Stimulated activated CD8-positive, alpha-beta memory T cell treated with anti-CD3 and anti-CD28 coated beads, Interleukin-4, amount 100 ng/mL, for 4 hours (primary cell): ENCODE results near the gene KIRREL3.

Experiments
- DNase-seq, 2 donors: peaks; one replicate each; pipeline ENCODE4 v3.0.0-alpha.2; 2020; ENCODE audit warnings: low read depth in 2 of 2, low spot score in 1 of 2

Gene KIRREL3

DNA sequence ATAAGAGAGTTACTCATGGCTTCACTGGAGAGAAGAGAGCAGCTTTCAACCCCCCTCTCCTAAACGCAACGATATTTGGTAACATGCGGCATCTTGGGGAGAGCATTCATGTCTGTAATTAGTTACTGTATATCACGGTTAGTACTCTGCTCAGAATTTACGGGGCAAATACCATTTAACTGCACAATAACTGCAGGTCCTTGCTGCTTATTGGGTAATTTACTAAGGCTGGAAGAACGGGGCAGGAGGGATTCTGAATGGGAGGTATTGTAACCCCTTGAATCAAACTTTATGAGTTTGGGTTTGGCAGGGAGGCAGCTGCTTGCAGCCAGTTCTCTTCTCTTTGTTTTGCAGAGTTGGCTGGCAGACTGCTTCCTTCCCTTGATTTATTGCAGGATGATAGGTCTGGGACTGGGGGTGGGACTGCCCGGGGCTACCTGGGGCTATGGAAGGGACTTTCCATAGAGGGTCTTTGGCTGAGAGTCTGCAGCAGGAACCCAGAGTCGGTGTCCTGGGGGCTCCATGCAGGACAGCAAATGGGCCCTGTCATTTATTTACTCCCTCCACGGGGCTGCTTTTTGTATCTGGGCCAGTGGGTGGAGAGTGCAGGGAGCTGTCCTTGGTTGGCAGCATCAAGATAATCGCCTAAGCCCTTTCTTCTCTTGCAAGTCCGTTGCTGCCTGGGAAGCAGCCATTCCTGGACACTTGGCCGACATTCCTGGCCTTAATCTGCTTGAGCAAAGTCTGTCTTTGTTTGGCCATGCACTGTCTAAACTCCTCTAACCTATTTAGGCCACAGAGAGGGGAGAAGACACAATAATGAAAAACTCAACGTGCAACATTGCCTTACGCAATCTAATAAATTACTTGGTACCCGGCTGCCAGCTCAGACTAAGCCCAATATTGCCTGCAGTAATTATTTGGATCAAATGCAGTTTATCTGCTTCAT is 456.2 kb downstream of the KIRREL3 start:
- DNase-seq, result no peak

DNA sequence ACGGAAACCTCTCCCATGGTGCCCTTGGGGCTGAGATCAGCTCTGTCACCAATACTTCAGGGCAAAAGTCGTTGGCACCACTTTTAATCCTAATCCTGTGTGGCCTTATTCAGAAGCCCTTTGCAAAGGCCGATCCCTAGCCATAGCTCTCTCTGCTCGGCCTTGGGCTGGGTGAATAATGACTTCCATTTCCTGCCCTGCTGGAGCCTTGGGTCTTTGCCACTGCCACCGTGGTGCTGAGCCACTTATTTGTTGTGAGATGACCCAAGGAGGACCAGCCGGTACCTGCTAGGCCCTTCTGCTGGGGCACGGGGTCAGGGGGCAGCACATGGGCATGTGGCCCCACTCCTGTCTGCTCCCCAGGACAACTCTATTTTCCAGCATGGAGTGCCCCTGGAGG is 456.9 kb downstream of the KIRREL3 start:
- no peak for DNase-seq

DNA sequence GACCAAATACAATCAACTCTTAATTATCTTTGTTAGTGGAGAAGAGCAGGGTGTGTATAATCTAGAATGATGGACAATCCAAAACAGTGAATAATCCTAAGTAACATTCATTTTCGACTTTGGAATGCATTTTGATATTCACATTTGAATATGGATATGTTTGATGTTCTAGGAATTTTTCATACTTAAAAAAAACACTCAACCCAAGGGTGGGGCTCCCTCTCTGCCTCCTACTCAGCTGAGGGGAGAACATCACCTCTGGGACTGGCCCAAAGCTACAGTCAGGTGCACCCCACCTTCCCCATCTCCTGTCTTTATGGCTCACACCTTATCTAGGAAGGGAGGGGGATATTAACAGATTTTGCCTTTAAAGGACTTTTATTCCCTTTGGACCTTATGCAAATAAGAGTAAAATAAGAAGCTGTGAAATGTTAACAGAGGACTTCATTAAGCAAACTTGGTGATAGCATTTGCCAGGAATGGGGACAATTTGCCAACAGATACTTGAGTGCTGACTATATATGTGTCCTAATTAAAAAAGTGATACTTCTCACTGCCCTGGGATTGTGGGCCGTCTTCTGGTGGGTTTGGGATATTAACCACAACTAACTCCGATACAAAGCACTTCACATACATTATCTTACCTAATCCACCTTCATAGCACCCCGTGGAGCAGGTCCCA is 458.1 kb downstream of the KIRREL3 start:
- DNase-seq, result no peak

DNA sequence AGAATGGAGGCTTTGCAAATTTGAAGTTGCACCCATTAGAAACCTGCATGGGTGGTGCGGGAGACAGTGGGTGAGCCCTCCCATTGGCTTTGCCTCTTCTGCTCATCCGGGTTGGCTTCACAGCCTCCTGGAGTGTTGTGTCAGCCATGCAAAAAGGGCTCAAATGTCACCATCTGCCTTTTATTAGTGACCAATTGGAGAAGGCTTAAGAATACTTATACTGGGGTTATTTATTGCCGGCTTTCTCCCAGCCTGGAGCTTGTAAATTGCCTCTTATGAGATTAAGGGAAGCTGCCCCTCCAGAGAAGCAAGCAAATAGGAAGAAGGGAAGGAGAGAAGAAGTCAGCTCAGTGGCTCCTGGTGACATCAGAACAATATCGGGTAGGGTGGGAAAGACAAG is 462.5 kb downstream of the KIRREL3 start:
- no peak for DNase-seq

DNA sequence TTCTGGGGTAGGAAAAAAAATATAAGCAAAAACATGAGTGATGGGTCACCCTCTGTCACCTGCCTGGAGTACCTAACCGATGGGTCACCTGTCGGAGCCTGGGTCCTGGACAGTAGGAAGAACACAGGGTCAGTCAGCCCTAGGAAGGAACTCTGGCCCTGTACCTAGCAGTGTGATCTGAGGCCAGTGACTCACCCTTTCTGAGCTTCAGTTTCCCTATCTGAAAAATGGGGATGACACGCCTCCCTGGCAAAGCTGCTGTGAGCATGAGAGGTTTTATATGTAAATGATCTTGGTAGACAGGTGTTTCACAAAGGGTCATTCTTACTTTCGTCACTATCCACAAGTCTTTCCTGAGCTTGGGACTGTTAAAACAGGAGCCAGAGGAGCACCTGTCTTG is 463.1 kb downstream of the KIRREL3 start:
- no peak for DNase-seq

DNA sequence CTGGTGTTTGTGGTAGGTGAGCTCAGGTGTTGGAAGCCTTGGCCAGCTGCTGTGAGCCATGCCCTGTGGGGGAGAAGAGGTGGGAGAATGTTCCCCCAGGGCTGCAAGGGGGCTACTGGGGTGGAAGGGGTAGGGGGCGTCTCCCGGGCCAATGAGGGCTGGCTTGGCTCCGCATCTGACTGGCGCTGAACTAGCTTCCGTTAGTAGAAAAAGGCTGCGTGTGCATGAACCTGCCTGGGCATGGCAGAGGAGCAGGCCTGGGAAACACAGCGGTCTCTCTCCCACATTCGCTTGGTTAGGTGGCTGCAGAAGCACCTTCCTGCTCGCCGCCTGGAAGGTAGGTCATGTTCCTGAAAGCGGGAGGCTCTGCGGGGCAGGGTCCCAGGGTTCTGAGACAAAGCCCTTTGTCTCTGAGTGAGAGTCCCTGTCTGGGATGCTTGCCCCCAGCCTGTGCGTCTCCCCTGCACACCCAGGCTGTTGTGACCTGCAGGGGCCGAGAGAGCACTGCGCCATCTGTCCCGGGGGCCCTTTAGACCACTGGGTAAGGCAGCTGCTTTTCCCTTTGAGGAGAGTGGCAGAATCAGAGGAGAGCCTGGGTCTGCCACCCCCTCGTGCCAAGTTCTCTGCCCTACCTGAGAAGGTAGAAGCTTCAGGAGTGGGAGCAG is 466.3 kb downstream of the KIRREL3 start:
- DNase-seq, result no peak

DNA sequence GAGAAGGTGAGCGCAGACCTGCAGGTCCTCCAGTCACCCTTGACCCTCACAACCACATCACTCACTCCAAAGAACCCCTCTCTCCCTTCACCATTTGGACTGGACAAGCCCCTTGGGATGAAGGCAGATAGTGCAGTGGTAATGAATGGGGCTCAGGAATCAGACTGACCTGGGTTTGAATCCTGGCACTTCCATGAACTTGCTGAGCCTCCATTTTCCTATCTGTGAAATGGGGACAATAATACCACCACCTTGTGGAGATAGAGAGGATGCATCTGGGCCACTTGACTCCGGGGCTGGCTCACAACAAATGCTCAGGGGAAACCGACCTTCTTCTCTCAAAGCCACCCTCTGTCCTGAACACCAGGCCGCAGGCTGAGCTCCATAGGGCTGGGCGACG is 467.0 kb downstream of the KIRREL3 start:
- DNase-seq, result no peak

DNA sequence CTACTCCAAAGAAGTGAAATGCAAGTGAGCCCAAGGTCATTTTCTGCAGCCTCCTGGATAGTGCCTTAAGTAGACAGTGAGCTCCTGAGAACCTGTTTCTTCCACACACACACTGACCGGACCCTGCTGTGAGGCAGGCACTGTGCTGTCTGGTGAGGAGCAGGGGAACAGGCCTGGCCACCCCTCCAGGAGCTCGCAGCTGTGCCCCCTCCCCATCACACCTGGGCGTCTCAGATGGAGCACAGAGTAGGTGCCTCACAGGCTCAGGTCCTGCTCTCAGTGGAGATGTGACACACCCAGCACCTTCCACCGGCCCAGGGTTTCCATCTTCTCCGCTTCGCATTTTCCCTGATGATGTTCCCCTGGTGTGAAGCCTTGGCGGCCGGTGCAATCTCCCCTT is 470.2 kb downstream of the KIRREL3 start:
- DNase-seq, result no peak

DNA sequence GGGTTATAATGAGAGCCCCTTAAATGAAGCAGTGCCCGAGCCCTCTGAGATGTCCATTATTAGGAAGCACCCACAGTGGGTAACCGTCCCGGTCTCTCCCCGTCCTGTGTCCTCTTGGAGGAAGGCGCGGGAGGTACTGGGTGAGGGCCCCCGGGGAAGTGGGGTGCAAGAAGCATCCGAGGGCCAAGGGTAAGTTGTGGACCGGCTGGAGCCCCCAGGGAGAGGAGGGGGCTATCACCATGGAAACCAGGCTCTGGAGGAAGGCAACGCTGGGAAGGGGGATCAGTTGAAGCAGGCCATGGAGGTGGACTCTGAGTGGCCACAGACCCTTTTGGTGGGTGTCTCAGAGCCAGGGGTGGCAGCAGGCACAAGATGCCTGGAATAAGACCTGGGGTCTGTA is 471.5 kb downstream of the KIRREL3 start:
- no peak for DNase-seq

DNA sequence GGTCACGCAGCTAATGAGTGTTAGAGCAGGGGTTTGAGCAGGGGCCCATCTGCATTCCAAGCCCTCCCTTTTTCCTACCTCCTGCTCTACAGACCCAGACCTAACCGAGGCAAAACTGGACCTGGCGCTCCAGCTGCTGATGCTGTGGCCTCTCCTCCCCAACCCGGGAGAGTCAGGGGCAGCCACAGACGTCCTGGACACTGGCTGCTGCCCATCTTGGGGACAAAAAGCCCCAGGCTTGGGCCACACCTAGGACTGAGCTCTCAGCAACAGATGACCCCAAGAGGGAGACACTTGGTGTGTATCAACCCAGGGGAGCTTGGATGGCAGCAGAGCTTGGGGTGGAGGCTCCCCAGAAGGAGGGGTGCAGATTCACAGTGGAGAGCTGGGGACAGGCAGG is 472.5 kb downstream of the KIRREL3 start:
- no peak for DNase-seq

DNA sequence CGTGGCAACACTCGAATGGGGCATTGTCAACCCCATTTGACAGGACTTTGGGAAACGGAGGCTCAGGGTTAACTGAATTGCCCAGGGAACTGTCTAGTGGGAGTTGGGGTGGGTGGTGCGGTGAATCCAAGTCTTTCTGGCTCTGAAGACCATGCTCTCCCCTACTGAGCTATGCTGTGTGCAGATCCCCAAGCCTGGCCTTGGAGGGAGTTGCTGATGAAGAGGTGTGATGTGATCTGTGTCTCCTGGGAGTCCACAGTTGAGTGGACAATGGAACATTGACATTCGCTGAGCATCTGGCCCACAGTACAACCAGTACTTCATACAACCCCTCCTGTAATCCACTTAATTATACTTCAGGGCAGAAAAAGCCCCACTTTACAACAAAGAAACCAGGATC is 472.9 kb downstream of the KIRREL3 start:
- DNase-seq, result no peak

DNA sequence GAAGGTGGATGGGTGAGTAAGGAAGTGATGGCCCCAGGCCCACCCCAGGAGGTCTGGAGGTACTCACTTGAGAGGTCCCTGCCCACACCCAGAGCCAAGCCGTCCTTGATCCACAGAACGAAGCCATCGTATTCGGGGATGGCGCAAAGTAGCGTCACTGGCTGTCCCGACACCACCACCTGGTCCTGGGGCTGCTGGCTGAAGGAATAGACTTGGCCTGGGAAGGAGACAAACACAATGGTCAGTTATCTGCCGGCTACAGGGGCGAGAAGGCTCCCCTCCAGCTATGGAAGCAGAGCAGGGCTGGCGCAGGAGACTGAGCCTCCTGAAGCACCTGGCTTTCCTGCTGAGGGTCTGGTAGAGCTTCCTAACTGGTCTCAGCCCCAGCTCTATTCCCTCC is 474.1 kb downstream of the KIRREL3 start:
- no peak for DNase-seq

DNA sequence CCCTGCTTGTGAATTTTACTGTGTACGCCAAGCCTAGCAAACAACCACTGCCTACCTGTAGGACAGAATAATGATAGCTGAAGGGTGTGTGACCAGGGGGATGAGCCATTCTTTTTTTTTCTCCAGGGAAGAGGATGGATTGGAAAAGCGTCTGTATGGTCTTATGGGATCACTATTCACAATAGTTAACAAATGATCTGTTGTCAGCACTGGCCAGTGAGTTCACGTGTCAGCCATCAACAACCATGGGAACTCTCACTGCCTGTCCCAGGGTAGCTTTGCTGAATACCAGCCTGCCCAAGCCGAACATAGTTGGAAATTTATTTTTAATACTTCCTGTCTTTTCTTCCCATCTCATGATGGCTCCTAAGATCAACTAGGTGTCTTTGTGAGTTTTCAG is 474.9 kb downstream of the KIRREL3 start:
- no peak for DNase-seq

DNA sequence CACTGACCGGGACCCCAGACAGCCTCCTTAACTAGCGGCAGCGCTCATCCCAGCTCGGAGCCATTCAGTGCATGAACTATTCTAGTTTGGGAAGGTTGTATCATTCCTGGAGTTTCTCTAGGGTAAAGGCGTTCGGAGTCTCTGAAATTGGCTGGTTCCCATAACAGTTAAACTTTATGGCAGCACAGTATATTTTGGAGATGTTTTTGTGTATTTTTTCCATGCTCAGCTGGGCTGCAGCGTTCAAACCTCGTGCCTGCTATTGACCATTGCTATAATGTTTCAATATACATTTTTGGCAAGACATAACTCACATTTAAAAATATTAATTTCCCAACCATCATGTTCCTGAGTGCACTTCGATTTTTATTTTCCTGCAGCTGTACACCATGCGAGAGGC is 475.4 kb downstream of the KIRREL3 start:
- no peak for DNase-seq

DNA sequence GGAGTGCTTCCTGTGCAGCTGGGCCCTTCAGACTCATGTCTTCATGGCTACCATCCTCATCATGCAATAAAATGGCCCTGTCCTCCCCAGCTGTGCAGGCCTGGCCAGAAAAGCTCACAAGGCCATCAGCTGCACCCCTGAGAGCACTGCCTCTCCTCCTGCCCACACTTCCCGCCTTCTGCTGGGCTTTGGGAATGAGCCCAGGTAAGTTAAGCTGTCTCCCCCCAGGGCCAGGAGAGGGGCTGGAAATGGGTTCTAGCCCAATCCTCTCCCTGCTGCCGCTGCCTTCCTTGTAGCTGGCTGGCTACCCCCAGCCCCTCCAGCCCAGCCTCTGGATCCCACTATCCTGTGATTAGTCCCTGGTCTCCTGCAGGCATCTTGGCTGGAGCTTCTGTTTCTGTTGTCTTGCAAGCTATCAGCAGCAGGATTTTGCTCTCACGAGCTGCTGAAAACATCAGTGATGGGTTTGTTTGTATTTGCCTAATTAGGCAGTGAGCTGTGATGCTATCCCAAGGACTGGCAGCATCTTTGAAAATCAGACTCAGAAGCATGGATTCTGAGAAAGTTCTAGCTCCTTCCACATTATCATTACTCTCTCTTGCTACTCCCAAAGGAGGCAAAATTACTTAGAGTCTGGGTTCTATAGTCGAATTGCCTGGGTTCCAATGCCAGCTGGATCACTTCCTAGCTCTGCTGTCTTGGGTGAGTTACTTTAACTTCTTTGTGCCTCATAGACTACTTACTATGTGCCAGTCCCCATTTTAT is 476.9 kb downstream of the KIRREL3 start:
- DNase-seq, result no peak

DNA sequence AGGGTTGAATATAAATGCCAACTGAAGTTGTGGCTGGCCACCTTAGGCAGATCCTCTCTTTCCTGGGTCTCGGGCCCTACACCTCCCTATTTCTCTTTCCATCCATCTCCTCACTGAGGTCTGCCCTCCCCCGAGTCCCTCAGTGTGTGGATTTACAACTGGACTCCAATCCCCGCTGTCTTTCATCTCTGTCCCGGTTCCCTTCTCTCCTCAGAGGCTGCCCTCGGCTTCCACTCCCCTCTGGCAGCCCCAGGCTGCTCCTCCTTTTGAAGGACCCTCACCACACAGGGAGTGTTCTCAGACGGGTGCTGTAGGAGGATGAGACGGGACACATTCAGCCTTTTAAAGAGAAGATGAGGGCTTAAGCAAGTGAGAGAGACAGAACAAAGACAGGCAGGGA is 478.0 kb downstream of the KIRREL3 start:
- DNase-seq, result no peak

DNA sequence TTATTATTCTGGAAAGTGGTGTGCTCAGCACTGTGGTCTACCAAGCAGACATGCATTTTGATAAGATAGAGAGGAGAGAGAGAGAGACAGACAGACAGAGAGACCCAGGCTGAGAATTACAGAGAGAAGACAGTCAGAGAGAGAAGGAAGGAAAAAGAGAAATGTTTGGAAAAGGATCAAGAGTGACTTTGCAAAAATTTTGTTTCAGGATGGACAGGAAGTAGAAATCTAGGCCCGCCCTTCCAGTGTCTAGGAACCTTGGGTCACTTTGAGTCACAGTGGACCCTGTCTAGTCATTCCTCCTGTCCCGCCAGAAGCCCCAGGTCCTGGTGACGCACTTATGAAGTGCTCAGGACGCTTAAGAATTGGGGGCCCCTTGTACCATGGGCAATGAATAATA is 478.4 kb downstream of the KIRREL3 start:
- no peak for DNase-seq

DNA sequence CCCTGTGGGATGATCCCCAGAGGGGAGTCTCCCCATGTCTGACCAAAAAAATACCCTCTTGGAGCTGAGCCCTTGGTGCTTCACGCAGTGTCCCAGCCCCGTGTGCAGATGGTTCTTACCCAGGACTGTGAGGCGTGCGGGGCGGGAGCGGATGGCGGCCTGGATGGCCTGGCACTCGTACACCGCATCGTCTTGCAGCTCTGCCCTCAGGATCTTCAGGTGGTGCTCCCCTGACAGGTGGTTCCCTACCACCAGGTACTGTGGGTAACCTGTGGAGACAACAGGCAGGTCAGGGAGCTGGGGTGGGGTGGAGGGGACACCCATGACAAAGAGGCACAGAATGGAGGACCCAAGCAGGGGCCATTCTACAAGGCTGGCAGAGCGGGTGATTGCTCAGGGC is 479.4 kb downstream of the KIRREL3 start:
- DNase-seq, result no peak

DNA sequence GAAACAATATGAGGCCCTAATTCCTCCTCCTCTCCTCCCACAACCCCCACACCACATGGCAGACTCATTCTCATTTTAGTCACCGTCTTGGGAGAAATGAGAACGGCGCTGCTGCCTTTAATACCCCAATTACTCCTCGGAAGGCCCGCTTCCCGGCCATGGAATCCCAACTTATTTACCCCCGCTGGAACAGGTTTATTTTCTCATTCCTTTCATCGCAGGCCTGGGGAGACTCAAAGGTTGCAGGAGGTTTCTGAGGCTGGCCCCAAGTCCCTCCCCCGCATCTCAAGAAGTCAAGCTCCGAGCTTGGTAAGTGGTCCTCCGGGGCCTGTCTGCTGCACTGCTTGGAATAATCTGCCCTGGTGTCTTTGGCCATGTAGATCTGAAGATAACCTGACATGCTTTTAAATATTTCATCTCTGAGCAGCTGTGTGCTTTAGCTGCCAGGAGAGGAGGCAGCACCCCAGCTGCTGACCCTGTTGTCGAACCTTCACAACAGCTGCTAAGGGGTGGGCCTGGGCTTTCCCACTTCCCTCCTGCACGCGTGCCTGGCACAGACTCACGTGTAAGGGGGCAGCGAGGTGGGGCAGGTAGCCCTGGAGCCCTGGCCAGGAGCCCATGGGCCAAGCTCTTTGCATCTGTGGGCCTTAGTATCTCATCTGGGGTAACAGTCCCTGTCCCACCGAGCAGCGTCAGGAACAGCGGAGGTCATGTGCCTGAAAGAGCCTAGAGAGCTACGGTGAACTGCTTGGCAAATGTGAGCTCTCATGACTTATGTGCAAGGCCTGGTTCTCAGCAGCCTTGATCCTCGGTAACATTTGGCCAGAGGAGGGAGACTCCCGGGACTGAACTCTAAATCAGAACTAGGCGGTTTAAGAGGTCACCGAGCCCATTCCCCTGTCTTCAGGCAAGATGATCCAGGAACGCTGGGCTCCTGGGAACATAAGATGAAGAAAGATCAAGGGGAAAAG is 480.5 kb downstream of the KIRREL3 start:
- no peak for DNase-seq
